GF-D8 (cell line): Measurements from ENCODE around the gene MGAT4B.
"Not testable (repeated sequence)": the region's sequence is repeated elsewhere in the genome, so short reads cannot be mapped to it uniquely, and the experiment has no call there.

Source experiments
- DNase-seq: peaks from one replicate; lab custom pipeline; 2025; lab: John Stamatoyannopoulos, UW

MGAT4B gene

GRCh38 chr5:179806250-179807048 lies at the start of gene MGAT4B:
MGAT4B (minus strand) TSS chr5:179806866; CDS start chr5:179806583, 283 bp downstream.
- DNase-seq, result peak; percentile 13

GRCh38 chr5:179854356-179854755 lies 47.7 kb upstream of the MGAT4B start:
- DNase-seq, result no peak

- DNase-seq, result no peak
Measured at GRCh38 chr5:179852993-179853547, 46.4 kb upstream of the MGAT4B start.

GRCh38 chr5:179841621-179842020 lies 35.0 kb upstream of the MGAT4B start:
- DNase-seq, result no peak

GRCh38 chr5:179840766-179841165 lies 34.1 kb upstream of the MGAT4B start:
- DNase-seq, result no peak

- DNase-seq, result no peak
Measured at GRCh38 chr5:179840321-179840720, 33.7 kb upstream of the MGAT4B start.

- DNase-seq, result no peak
Measured at GRCh38 chr5:179839328-179840256, 32.9 kb upstream of the MGAT4B start.

- no peak for DNase-seq
Measured at GRCh38 chr5:179837076-179838011, 30.7 kb upstream of the MGAT4B start.

GRCh38 chr5:179836225-179837019 lies 29.8 kb upstream of the MGAT4B start:
- DNase-seq, result no peak

GRCh38 chr5:179834871-179835270 lies 28.2 kb upstream of the MGAT4B start:
- DNase-seq, result not testable (repeated sequence)

- DNase-seq, result no peak
Measured at GRCh38 chr5:179834120-179834519, 27.5 kb upstream of the MGAT4B start.

- DNase-seq, result no peak
Measured at GRCh38 chr5:179833709-179834070, 27.0 kb upstream of the MGAT4B start.

- DNase-seq, result no peak
Measured at GRCh38 chr5:179833056-179833708, 26.5 kb upstream of the MGAT4B start.

- no peak for DNase-seq
Measured at GRCh38 chr5:179832039-179832745, 25.5 kb upstream of the MGAT4B start.

- DNase-seq, result no peak
Measured at GRCh38 chr5:179830818-179831468, 24.3 kb upstream of the MGAT4B start.

GRCh38 chr5:179829732-179830435 lies 23.2 kb upstream of the MGAT4B start:
- no peak for DNase-seq

- DNase-seq, result no peak
Measured at GRCh38 chr5:179828756-179829421, 22.2 kb upstream of the MGAT4B start.

GRCh38 chr5:179827680-179828079 lies 21.0 kb upstream of the MGAT4B start:
- no peak for DNase-seq
